Metanephros (tissue), 2 donors: ENCODE data around the gene CAMK2G. TPM values are rescaled to one million over a fixed set of nuclear protein-coding genes. Genes with fewer than 3 reads are reported as not detected.

Experiments used
- small RNA-seq: library from RNA; depleted of rRNA; stranded (forward); fragments of <200 nt; gene quantifications from one replicate; pipeline ENCODE3, GENCODE V24; 2014; ENCODE audit warnings: low replicate concordance
- total RNA-seq: library from RNA; depleted of rRNA; stranded (reverse); fragments of >200 nt; gene quantifications from one replicate; pipeline ENCODE4 v1.2.3, GENCODE V29; 2014

The CAMK2G gene
- 25.4 TPM for total RNA-seq

DNA sequence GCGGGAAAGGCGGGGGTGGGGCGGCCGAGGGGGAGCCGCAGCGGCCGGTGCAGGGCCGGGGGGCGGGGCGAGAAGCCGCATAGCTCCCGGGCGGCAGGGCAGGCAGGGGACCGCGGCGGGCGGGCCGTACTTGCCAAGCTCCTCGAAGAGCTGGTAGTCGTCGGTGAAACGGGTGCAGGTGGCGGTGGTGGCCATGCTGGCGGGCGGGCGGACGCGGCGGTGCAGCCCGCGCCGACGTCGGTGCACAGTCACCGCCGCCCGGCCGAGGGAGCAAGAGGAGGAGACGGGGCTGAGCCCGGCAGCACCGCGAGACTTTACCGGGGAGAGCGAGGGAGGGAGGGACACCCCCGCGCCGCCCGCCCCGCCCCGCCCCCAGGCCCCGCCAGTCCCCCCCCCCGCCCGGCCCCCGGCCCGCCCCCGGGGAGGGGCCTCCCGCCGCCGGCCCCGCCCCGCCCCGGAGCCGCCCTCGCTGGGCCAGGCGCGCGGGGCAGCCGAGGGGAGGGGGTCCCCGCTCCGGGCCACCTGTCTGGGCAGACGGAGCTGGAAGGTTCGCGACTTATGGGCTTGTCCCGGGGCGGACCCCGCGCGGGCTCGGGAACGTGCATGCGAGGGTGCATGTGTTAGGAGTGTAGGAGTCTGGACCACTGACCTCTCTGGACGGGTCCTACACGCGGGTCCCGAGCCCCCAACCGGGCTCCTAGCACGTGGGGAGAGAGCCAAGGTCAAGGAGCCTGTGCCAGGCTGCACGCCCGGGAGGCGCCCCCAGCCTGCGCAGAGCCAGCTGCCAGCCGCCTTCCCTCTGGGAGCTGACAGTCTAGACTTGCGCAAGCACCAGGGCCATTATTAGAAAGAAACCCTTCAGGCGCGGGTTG lies at the start of gene CAMK2G:
Gene CAMK2G, minus strand, starts transcription at position 289 of the 872 bp plus-strand sequence. Its CDS starts 94 bp downstream, at position 195.

GRCh38 chr10:73910764-73911552 lies 36.6 kb upstream of the CAMK2G start, which contains the start of gene PLAU:
TSS of gene PLAU (plus strand) at chr10:73911132. CDS start at chr10:73911556, 424 bp downstream.

GRCh38 chr10:73785211-73785720 lies 89.1 kb downstream of the CAMK2G start, which contains the start of gene ZSWIM8:
TSS of gene ZSWIM8 (plus strand) at chr10:73785606. CDS start at chr10:73785879, 273 bp downstream.

GRCh38 chr10:73781879-73782748 lies 92.2 kb downstream of the CAMK2G start, which contains the start of gene CHCHD1:
TSS of gene CHCHD1 (plus strand) at chr10:73782048. CDS start at chr10:73782076, 28 bp downstream.

Small RNA genes lying within 50 kb of the gene (small RNA-seq; reads per million reads assigned to genes)
- gene AC022400.9 (not detected), gene ZSWIM8-AS1 (not detected)

Other genes with a start within 250 kb of the CAMK2G start
- 196 TPM for gene MYOZ1, start 233.1 kb downstream of the CAMK2G start, total RNA-seq
- 5.0 TPM for gene SYNPO2L, start 218.5 kb downstream of the CAMK2G start, total RNA-seq
- gene AGAP5, start 176.4 kb downstream of the CAMK2G start, total RNA-seq: 9.9 TPM
- 52.0 TPM for gene SEC24C, start 130.2 kb downstream of the CAMK2G start, total RNA-seq
- gene CHCHD1, start 92.5 kb downstream of the CAMK2G start, total RNA-seq: 28.3 TPM
- gene ZSWIM8, start 88.9 kb downstream of the CAMK2G start, total RNA-seq: 116 TPM
- gene NDST2, start 63.0 kb downstream of the CAMK2G start, total RNA-seq: 36.8 TPM
- 34.2 TPM for gene PLAU, start 36.6 kb upstream of the CAMK2G start, total RNA-seq
- 150 TPM for gene VCL, start 123.6 kb upstream of the CAMK2G start, total RNA-seq